ENCODE data around the gene LLCFC1. TPM values are rescaled to one million over a fixed set of nuclear protein-coding genes. Genes with fewer than 3 reads are reported as not detected.

LLCFC1 gene
- total and polyA plus RNA-seq, 4 experiments from 2014 or later: not detected

DNA sequence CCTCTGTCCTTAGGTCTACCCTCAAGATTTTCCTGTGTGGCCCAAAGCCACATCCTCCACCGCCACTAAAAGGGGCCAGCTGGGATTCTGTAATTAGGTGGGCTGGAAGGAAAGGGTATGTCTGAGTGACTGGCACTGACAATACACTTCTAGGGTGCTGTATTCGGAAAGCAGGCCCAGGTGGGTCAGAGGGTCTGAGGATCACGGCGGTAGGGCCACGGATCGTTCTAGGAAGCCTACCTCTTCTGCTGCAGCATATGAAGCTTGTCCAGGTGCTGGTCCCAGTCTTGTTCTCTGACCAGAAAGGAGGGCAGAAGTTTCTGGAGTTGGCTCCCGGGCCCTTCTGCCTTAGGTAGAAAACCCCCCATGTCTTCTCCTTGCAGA is 6.2 kb upstream of the LLCFC1 start:
- Histone ChIP-seq H3K4me3 (ENCODE audit: low read length in 2 of 2) (no peak overlapping the region), H3K36me3 (ENCODE audit: insufficient read depth, low read length) (no peaks in the 10 kb centered on the region), H3K4me1 (ENCODE audit: insufficient read depth, low read length) (no peaks in the 10 kb centered on the region), H3K27ac (ENCODE audit: low read depth, low read length) (no peak overlapping the region), H3K27me3 (ENCODE audit: insufficient read depth, low read length) (no peaks in the 10 kb centered on the region), H3K9me3 (ENCODE audit: control insufficient read depth in 1 of 2, low read length in 2 of 2) (no peaks in the 10 kb centered on the region)
- Mint-ChIP-seq H3K4me1 (no peaks in the 10 kb centered on the region), H3K9me3 (no peaks in the 10 kb centered on the region), H3K36me3 (no peaks in the 10 kb centered on the region), H3K27me3 (peaks cover 6 to 9% of the 10 kb centered on the region in 2 donors), H3K4me3 (no peak overlapping the region), H3K27ac (no peak overlapping the region)
- ChIA-PET CTCF (ENCODE audit: partially characterized antibody) (interaction anchor here (1.2 kb wide), 1 partner anchor 52 kb away, joined by 4 read pairs; no protein-coding TSS in a partner anchor), POLR2A (ENCODE audit: partially characterized antibody) (no interaction called here)
- no peak for DNase-seq
- intact Hi-C loops (cut with micrococcal nuclease): no loop called here

DNA sequence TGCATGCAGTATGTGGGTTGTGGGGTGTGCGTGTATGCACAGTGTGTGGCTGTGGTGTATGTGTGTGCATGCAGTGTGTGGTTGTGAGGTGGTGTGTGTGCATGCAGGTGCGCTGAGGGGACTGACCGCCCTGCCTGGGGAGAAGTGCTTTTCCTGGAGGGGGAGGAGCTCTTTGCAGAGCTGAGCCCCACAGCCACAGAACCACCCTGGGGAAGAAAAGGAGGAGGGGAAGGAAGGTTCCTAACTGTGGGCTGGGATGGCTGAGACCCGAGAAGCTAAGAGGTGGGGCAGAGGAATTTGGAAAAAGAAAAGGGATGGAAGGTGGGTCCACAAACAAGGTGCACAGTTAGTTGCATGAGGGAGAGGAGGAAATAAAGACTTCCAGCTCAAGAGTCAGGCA is 5.7 kb upstream of the LLCFC1 start, which contains the start of gene TRPV5:
Gene TRPV5 (minus strand): TSS at position 123 of the 400 bp plus-strand sequence. CDS start 287 bp downstream, outside the sequence.
- Mint-ChIP-seq H3K4me3 (no peak within 1 kb of the TSS), H3K9me3 (no peaks in the 10 kb centered on the region), H3K27ac (peak within 1 kb of the TSS in 1 of 7 donors; percentile 54), H3K36me3 (no peaks in the 10 kb centered on the region), H3K27me3 (peaks cover 6 to 9% of the 10 kb centered on the region in 2 donors), H3K4me1 (peaks cover 0 to under 1% (median 0%) of the 10 kb centered on the region in 4 donors)
- CTCF ChIA-PET (ENCODE audit: partially characterized antibody): interaction anchor here (1.2 kb wide), 1 partner anchor 53 kb away, joined by 4 read pairs; no protein-coding TSS in a partner anchor
- no peaks in the 10 kb centered on the region for H3K27me3 ChIP-seq (ENCODE audit: insufficient read depth, low read length)
- H3K36me3 ChIP-seq (ENCODE audit: insufficient read depth, low read length): no peaks in the 10 kb centered on the region
- no peaks in the 10 kb centered on the region for H3K4me1 ChIP-seq (ENCODE audit: insufficient read depth, low read length)
- no peaks in the 10 kb centered on the region for H3K9me3 ChIP-seq (ENCODE audit: control insufficient read depth in 1 of 2, low read length in 2 of 2)
- intact Hi-C loops (cut with micrococcal nuclease): no loop called here
- DNase-seq: no peak
- no peak within 1 kb of the TSS for H3K27ac ChIP-seq (ENCODE audit: low read depth, low read length)
- no peak within 1 kb of the TSS for H3K4me3 ChIP-seq (ENCODE audit: low read length in 2 of 2)
- POLR2A ChIA-PET (ENCODE audit: partially characterized antibody): no interaction called here

GRCh38 chr7:142934056-142934455 is 5.2 kb upstream of the LLCFC1 start:
- Histone ChIP-seq H3K4me1 (ENCODE audit: insufficient read depth, low read length) (no peaks in the 10 kb centered on the region), H3K4me3 (ENCODE audit: low read length in 2 of 2) (no peak overlapping the region), H3K36me3 (ENCODE audit: insufficient read depth, low read length) (no peaks in the 10 kb centered on the region), H3K27me3 (ENCODE audit: insufficient read depth, low read length) (no peaks in the 10 kb centered on the region), H3K27ac (ENCODE audit: low read depth, low read length) (no peak overlapping the region), H3K9me3 (ENCODE audit: control insufficient read depth in 1 of 2, low read length in 2 of 2) (no peaks in the 10 kb centered on the region)
- POLR2A ChIA-PET (ENCODE audit: partially characterized antibody): no interaction called here
- Mint-ChIP-seq H3K27me3 (peaks cover 6 to 9% of the 10 kb centered on the region in 2 donors), H3K36me3 (no peaks in the 10 kb centered on the region), H3K4me3 (no peak overlapping the region), H3K9me3 (no peaks in the 10 kb centered on the region), H3K4me1 (peaks cover 0 to 2% (median 0%) of the 10 kb centered on the region in 4 donors), H3K27ac (no peak overlapping the region)
- no peak for DNase-seq
- CTCF ChIA-PET (ENCODE audit: partially characterized antibody): interaction anchor here (1.2 kb wide), 1 partner anchor 53 kb away, joined by 4 read pairs; no protein-coding TSS in a partner anchor
- intact Hi-C loops (cut with micrococcal nuclease): no loop called here

- Histone ChIP-seq H3K9me3 (ENCODE audit: control insufficient read depth in 1 of 2, low read length in 2 of 2) (no peaks in the 10 kb centered on the region), H3K27ac (ENCODE audit: low read depth, low read length) (no peak overlapping the region), H3K4me1 (ENCODE audit: insufficient read depth, low read length) (no peaks in the 10 kb centered on the region), H3K4me3 (ENCODE audit: low read length in 2 of 2) (no peak overlapping the region), H3K27me3 (ENCODE audit: insufficient read depth, low read length) (no peaks in the 10 kb centered on the region), H3K36me3 (ENCODE audit: insufficient read depth, low read length) (no peaks in the 10 kb centered on the region)
- Mint-ChIP-seq H3K27ac (no peak overlapping the region), H3K4me3 (no peak overlapping the region), H3K27me3 (peaks cover 10 to 11% of the 10 kb centered on the region in 2 donors), H3K9me3 (no peaks in the 10 kb centered on the region), H3K36me3 (no peaks in the 10 kb centered on the region), H3K4me1 (peaks cover 0 to 2% (median 0%) of the 10 kb centered on the region in 4 donors)
- CTCF ChIA-PET (ENCODE audit: partially characterized antibody): no interaction called here
- POLR2A ChIA-PET (ENCODE audit: partially characterized antibody): no interaction called here
- intact Hi-C loops (cut with micrococcal nuclease): no loop called here
- no peak for DNase-seq
Observed at GRCh38 chr7:142935941-142936565, 3.2 kb upstream of the LLCFC1 start.

GRCh38 chr7:142938611-142939010 is 673 bp upstream of the LLCFC1 start:
- DNase-seq: no peak
- no peaks in the 10 kb centered on the region for H3K9me3 ChIP-seq (ENCODE audit: control insufficient read depth in 1 of 2, low read length in 2 of 2)
- H3K9me3 Mint-ChIP-seq: no peaks in the 10 kb centered on the region
- ChIA-PET CTCF (ENCODE audit: partially characterized antibody) (no interaction called here), POLR2A (ENCODE audit: partially characterized antibody) (no interaction called here)
- H3K36me3 ChIP-seq (ENCODE audit: insufficient read depth, low read length): no peaks in the 10 kb centered on the region
- no peak overlapping the region for H3K4me3 ChIP-seq (ENCODE audit: low read length in 2 of 2)
- no peak overlapping the region for H3K4me3 Mint-ChIP-seq
- no peaks in the 10 kb centered on the region for H3K4me1 ChIP-seq (ENCODE audit: insufficient read depth, low read length)
- H3K27ac ChIP-seq (ENCODE audit: low read depth, low read length): no peak overlapping the region
- intact Hi-C loops (cut with micrococcal nuclease): no loop called here
- no peaks in the 10 kb centered on the region for H3K27me3 ChIP-seq (ENCODE audit: insufficient read depth, low read length)
- no peaks in the 10 kb centered on the region for H3K36me3 Mint-ChIP-seq
- peaks cover 0 to 2% (median 0%) of the 10 kb centered on the region in 4 donors for H3K4me1 Mint-ChIP-seq
- H3K27me3 Mint-ChIP-seq: peaks cover 17 to 23% of the 10 kb centered on the region in 2 donors
- no peak overlapping the region for H3K27ac Mint-ChIP-seq

- Histone ChIP-seq H3K4me3 (ENCODE audit: low read length in 2 of 2) (no peak overlapping the region), H3K27ac (ENCODE audit: low read depth, low read length) (no peak overlapping the region), H3K27me3 (ENCODE audit: insufficient read depth, low read length) (no peaks in the 10 kb centered on the region), H3K36me3 (ENCODE audit: insufficient read depth, low read length) (no peaks in the 10 kb centered on the region), H3K9me3 (ENCODE audit: control insufficient read depth in 1 of 2, low read length in 2 of 2) (no peaks in the 10 kb centered on the region), H3K4me1 (ENCODE audit: insufficient read depth, low read length) (no peaks in the 10 kb centered on the region)
- CTCF ChIA-PET (ENCODE audit: partially characterized antibody): no interaction called here
- Mint-ChIP-seq H3K27ac (no peak overlapping the region), H3K36me3 (no peaks in the 10 kb centered on the region), H3K4me1 (peaks cover 0 to 2% (median 0%) of the 10 kb centered on the region in 4 donors), H3K27me3 (peaks cover 22 to 31% of the 10 kb centered on the region in 2 donors), H3K9me3 (no peaks in the 10 kb centered on the region), H3K4me3 (no peak overlapping the region)
- POLR2A ChIA-PET (ENCODE audit: partially characterized antibody): no interaction called here
- intact Hi-C loops (cut with micrococcal nuclease): no loop called here
- DNase-seq: no peak
Observed at GRCh38 chr7:142940966-142941535, 1.8 kb downstream of the LLCFC1 start.

GRCh38 chr7:142941541-142941940 is 2.3 kb downstream of the LLCFC1 start:
- Histone ChIP-seq H3K27me3 (ENCODE audit: insufficient read depth, low read length) (no peaks in the 10 kb centered on the region), H3K4me1 (ENCODE audit: insufficient read depth, low read length) (no peaks in the 10 kb centered on the region), H3K9me3 (ENCODE audit: control insufficient read depth in 1 of 2, low read length in 2 of 2) (no peaks in the 10 kb centered on the region), H3K36me3 (ENCODE audit: insufficient read depth, low read length) (no peaks in the 10 kb centered on the region), H3K27ac (ENCODE audit: low read depth, low read length) (no peak overlapping the region), H3K4me3 (ENCODE audit: low read length in 2 of 2) (no peak overlapping the region)
- intact Hi-C loops (cut with micrococcal nuclease): no loop called here
- H3K27me3 Mint-ChIP-seq: peaks cover 20 to 29% of the 10 kb centered on the region in 2 donors
- peaks cover 0 to 2% (median 0%) of the 10 kb centered on the region in 4 donors for H3K4me1 Mint-ChIP-seq
- no peak overlapping the region for H3K4me3 Mint-ChIP-seq
- ChIA-PET POLR2A (ENCODE audit: partially characterized antibody) (no interaction called here), CTCF (ENCODE audit: partially characterized antibody) (no interaction called here)
- H3K9me3 Mint-ChIP-seq: no peaks in the 10 kb centered on the region
- no peaks in the 10 kb centered on the region for H3K36me3 Mint-ChIP-seq
- H3K27ac Mint-ChIP-seq: peak overlapping the region in 1 of 7 donors; percentile 24
- no peak for DNase-seq

Measured in CD4-positive, alpha-beta memory T cell (primary cell).